GM12864 (cell line): ENCODE data around the gene KLF7.
"Not testable (repeated sequence)": the region's sequence is repeated elsewhere in the genome, so short reads cannot be mapped to it uniquely, and the experiment has no call there.

Experiments
- DNase-seq: peaks from one replicate; pipeline ENCODE4 v3.0.0-alpha.2; 2011; ENCODE audit warnings: low read depth
- H3K4me3 ChIP-seq: 2 replicates; pipeline ENCODE4 v1.5.1; 2011; ENCODE audit warnings: mild to moderate bottlenecking, low read depth, low read length, control low read depth
- TF ChIP-seq, protein P1 (sequence below): IDR thresholded peaks from 2 replicates; pipeline ENCODE4 v1.5.1; 2011; ENCODE audit warnings: low read depth, mild to moderate bottlenecking, moderate library complexity, low read length, control low read depth, inconsistent platforms; ENCODE audit errors: missing control alignments

KLF7 gene

DNA sequence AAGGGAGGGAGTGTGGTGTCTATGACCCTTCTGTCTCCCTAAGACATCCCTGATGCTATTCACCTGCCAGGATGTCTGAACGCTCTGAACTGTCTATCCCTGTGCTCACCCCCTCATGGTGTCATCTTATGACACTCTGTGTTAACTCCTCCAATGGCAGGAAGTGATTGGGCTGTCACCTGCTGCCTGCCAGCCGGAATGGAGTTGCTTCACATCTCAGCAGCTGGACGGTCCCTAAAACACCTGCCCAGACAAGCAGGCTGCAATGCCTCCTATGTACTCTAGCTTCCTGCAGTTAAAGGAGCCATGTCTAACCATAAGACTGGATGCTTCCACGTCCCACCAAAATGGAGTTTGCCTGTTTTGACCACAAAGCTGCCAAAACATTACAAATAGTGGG is 126.5 kb downstream of the KLF7 start:
- TF ChIP-seq, protein P1, sequence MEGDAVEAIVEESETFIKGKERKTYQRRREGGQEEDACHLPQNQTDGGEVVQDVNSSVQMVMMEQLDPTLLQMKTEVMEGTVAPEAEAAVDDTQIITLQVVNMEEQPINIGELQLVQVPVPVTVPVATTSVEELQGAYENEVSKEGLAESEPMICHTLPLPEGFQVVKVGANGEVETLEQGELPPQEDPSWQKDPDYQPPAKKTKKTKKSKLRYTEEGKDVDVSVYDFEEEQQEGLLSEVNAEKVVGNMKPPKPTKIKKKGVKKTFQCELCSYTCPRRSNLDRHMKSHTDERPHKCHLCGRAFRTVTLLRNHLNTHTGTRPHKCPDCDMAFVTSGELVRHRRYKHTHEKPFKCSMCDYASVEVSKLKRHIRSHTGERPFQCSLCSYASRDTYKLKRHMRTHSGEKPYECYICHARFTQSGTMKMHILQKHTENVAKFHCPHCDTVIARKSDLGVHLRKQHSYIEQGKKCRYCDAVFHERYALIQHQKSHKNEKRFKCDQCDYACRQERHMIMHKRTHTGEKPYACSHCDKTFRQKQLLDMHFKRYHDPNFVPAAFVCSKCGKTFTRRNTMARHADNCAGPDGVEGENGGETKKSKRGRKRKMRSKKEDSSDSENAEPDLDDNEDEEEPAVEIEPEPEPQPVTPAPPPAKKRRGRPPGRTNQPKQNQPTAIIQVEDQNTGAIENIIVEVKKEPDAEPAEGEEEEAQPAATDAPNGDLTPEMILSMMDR = no peak
- H3K4me3 ChIP-seq = no peak overlapping the region
- DNase-seq = no peak

DNA sequence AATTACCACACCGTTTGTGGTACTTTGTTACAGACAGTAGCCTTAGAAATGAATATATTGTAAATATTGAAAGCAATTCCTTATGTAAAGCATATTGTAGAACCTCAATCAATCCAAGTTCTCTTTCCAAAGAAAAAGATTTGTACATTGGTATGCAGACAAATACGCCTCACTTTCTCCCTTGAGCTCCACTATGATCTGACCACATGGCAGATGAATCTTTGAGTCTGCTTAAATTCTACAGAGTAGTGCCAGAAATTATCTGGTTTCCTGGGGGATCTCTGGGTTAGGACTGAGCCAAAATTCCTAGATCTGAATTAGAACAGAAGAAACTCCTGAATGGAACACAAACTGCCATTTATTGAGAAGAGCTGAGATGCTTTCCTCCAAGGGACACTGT is 127.4 kb downstream of the KLF7 start:
- DNase-seq = no peak
- H3K4me3 ChIP-seq = no peak overlapping the region
- TF ChIP-seq, protein P1 = no peak

DNA sequence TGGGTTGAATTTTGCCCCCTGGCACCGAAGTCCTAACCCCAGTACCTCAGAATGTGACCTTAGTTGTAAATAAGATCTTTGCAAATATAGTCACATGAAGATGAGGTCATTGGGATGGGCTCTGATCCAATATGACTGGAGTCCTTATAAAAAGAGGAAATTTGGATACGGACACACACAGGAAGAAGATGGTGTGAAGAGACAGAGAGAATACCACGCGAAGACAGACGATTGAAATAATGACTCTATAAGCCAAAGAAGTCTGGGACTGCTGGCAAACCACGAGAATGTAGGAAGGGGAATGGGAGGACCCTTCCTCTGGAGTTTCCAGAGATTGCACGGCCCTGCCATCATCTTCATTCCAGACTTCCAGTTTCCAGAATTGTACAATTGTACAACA is 127.9 kb downstream of the KLF7 start:
- no peak overlapping the region for H3K4me3 ChIP-seq
- TF ChIP-seq, protein P1 = no peak
- DNase-seq = no peak

DNA sequence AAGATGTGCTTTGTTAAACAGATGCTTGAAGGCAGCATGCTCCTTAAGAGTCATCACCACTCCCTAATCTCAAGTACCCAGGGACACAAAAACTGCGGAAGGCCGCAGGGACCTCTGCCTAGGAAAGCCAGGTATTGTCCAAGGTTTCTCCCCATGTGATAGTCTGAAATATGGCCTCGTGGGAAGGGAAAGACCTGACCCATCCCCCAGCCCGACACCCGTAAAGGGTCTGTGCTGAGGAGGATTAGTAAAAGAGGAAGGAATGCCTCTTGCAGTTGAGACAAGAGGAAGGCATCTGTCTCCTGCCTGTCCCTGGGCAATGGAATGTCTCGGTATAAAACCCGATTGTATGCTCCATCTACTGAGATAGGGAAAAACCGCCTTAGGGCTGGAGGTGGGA is 128.7 kb downstream of the KLF7 start:
- DNase-seq, H3K4me3 ChIP-seq: not testable (repeated sequence)

DNA sequence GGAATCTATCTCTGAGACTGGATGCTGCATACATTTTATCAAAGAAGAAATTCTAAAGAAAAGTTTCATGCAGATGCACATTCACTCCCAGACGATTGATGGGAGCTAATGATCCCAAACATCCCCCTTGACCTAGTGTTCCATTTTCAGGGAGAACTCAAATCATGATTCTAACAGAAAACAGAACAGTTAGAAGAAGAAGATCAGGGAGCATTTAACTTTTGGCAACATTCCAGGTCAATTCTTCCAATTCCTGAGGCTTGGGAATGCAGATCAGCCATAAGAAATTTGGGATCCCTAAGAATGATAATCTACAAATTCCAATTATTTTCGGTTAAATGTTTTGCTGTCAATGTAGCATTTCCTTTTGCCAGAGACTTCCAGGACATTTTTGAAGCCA is 129.9 kb downstream of the KLF7 start:
- TF ChIP-seq, protein P1 = no peak
- DNase-seq = no peak

DNA sequence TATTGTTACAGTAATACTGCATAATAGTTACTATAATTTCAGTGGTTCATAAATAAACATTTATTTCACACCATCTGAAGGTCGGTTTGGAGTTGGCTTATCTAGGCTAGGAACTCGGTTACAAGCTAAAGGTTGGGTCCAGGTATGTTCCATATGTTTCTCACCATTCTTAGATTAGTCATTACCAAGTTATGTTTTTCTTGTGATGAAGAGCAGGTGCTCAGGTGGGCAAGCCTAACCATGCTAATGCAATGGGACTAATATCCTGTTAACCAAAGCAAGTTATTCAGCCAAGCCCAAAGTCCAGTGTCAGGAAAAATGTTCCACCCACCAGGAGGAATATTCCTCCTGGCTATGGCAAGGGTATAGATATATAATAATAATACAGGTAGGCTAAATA is 133.3 kb downstream of the KLF7 start:
- no peak overlapping the region for H3K4me3 ChIP-seq
- no peak for DNase-seq
- TF ChIP-seq, protein P1 = no peak

More for the DNA sequence above, 129.9 kb downstream of the KLF7 start:
- no peak overlapping the region for H3K4me3 ChIP-seq
